Measurements from ENCODE around the gene SRGAP1.
"Not testable (repeated sequence)": the region's sequence is repeated elsewhere in the genome, so short reads cannot be mapped to it uniquely, and the experiment has no call there.

The SRGAP1 gene

GRCh38 chr12:63867053-63867452, 22.6 kb downstream of the SRGAP1 start:
- DNase-seq = no peak

GRCh38 chr12:63869656-63870055, 25.2 kb downstream of the SRGAP1 start:
- no peak for DNase-seq

GRCh38 chr12:63870838-63871237, 26.3 kb downstream of the SRGAP1 start:
- DNase-seq = no peak

- DNase-seq = no peak
Observed at GRCh38 chr12:63874897-63875480, 30.5 kb downstream of the SRGAP1 start.

GRCh38 chr12:63875703-63876102, 31.2 kb downstream of the SRGAP1 start:
- no peak for DNase-seq

GRCh38 chr12:63876980-63877379, 32.5 kb downstream of the SRGAP1 start:
- DNase-seq = no peak

- DNase-seq = no peak
Observed at GRCh38 chr12:63877693-63878092, 33.2 kb downstream of the SRGAP1 start.

GRCh38 chr12:63880235-63880634, 35.7 kb downstream of the SRGAP1 start:
- not testable (repeated sequence) for DNase-seq

GRCh38 chr12:63880742-63881263, 36.3 kb downstream of the SRGAP1 start:
- DNase-seq = no peak

GRCh38 chr12:63882844-63883243, 38.3 kb downstream of the SRGAP1 start:
- peak in 6 of 56 donors; percentile 3 to 23 (median 14) for DNase-seq

GRCh38 chr12:63885401-63885800, 40.9 kb downstream of the SRGAP1 start:
- DNase-seq = no peak

- DNase-seq = peak in 8 of 56 donors; percentile 6 to 35 (median 21)
Observed at GRCh38 chr12:63888908-63889635, 44.6 kb downstream of the SRGAP1 start.

- DNase-seq = no peak
Observed at GRCh38 chr12:63889721-63890509, 45.4 kb downstream of the SRGAP1 start.

GRCh38 chr12:63893170-63893569, 48.7 kb downstream of the SRGAP1 start:
- no peak for DNase-seq

GRCh38 chr12:63894132-63894531, 49.6 kb downstream of the SRGAP1 start:
- no peak for DNase-seq

- no peak for DNase-seq
Observed at GRCh38 chr12:63895841-63896240, 51.3 kb downstream of the SRGAP1 start.

- peak in 2 of 56 donors; percentile 8 to 11 for DNase-seq
Observed at GRCh38 chr12:63897931-63898330, 53.4 kb downstream of the SRGAP1 start.

GRCh38 chr12:63898764-63899337, 54.4 kb downstream of the SRGAP1 start:
- DNase-seq = no peak

GRCh38 chr12:63899396-63899795, 54.9 kb downstream of the SRGAP1 start:
- no peak for DNase-seq

GRCh38 chr12:63900922-63901793, 56.7 kb downstream of the SRGAP1 start:
- DNase-seq = no peak

GRCh38 chr12:63904653-63905052, 60.2 kb downstream of the SRGAP1 start:
- no peak for DNase-seq
